ENCODE results near the gene OR10C1. TPM values are rescaled to one million over a fixed set of nuclear protein-coding genes. Genes with fewer than 3 reads are reported as not detected.

OR10C1 gene
- total RNA-seq, 1 donor from 2014 or later = not detected

GRCh38 chr6:29474996-29475395 lies 35.9 kb downstream of the OR10C1 start:
- no peak overlapping the region for H3K27ac ChIP-seq
- no peaks in the 10 kb centered on the region for H3K27me3 ChIP-seq (ENCODE audit: low read depth)
- H3K4me3 ChIP-seq = no peak overlapping the region
- no peaks in the 10 kb centered on the region for H3K9me3 ChIP-seq
- DNase-seq = no peak
- no peak for ATAC-seq
- intact Hi-C loops (cut with DNase I) = no loop called here
- H3K36me3 ChIP-seq = no peaks in the 10 kb centered on the region
- no peaks in the 10 kb centered on the region for H3K4me1 ChIP-seq
- TF ChIP-seq CTCF (IDR thresholded peaks at IDR 0.05) = no peak

GRCh38 chr6:29477923-29478450 lies 38.9 kb downstream of the OR10C1 start:
- Histone ChIP-seq H3K4me1 (no peaks in the 10 kb centered on the region), H3K9me3 (no peaks in the 10 kb centered on the region), H3K27ac (no peak overlapping the region), H3K4me3 (no peak overlapping the region), H3K36me3 (no peaks in the 10 kb centered on the region), H3K27me3 (ENCODE audit: low read depth) (no peaks in the 10 kb centered on the region)
- no peak for TF ChIP-seq CTCF (IDR thresholded peaks at IDR 0.05)
- ATAC-seq = no peak
- intact Hi-C loops (cut with DNase I) = no loop called here
- no peak for DNase-seq

- H3K27ac ChIP-seq = no peak overlapping the region
- DNase-seq (no peak), ATAC-seq (no peak)
- no peaks in the 10 kb centered on the region for H3K4me1 ChIP-seq
- TF ChIP-seq CTCF (IDR thresholded peaks at IDR 0.05) = no peak
- H3K27me3 ChIP-seq (ENCODE audit: low read depth) = no peaks in the 10 kb centered on the region
- H3K36me3 ChIP-seq = no peaks in the 10 kb centered on the region
- H3K4me3 ChIP-seq = no peak overlapping the region
- intact Hi-C loops (cut with DNase I) = no loop called here
- no peaks in the 10 kb centered on the region for H3K9me3 ChIP-seq
Measured at GRCh38 chr6:29478740-29479139, 39.6 kb downstream of the OR10C1 start.

GRCh38 chr6:29479560-29479959 lies 40.5 kb downstream of the OR10C1 start:
- no peak overlapping the region for H3K27ac ChIP-seq
- ATAC-seq = no peak
- no peaks in the 10 kb centered on the region for H3K27me3 ChIP-seq (ENCODE audit: low read depth)
- intact Hi-C loops (cut with DNase I) = no loop called here
- H3K9me3 ChIP-seq = no peaks in the 10 kb centered on the region
- no peaks in the 10 kb centered on the region for H3K36me3 ChIP-seq
- no peak for DNase-seq
- no peak overlapping the region for H3K4me3 ChIP-seq
- no peaks in the 10 kb centered on the region for H3K4me1 ChIP-seq
- TF ChIP-seq CTCF (IDR thresholded peaks at IDR 0.05) = no peak

GRCh38 chr6:29483186-29483585 lies 44.1 kb downstream of the OR10C1 start:
- intact Hi-C loops (cut with DNase I) = no loop called here
- no peak overlapping the region for H3K4me3 ChIP-seq
- H3K27ac ChIP-seq = no peak overlapping the region
- ATAC-seq (no peak), DNase-seq (no peak)
- H3K9me3 ChIP-seq = no peaks in the 10 kb centered on the region
- TF ChIP-seq CTCF (IDR thresholded peaks at IDR 0.05) = no peak
- no peaks in the 10 kb centered on the region for H3K4me1 ChIP-seq
- no peaks in the 10 kb centered on the region for H3K27me3 ChIP-seq (ENCODE audit: low read depth)
- H3K36me3 ChIP-seq = no peaks in the 10 kb centered on the region

- ATAC-seq (no peak), DNase-seq (no peak)
- Histone ChIP-seq H3K27ac (no peak overlapping the region), H3K36me3 (no peaks in the 10 kb centered on the region), H3K27me3 (ENCODE audit: low read depth) (no peaks in the 10 kb centered on the region), H3K4me3 (no peak overlapping the region), H3K9me3 (no peaks in the 10 kb centered on the region), H3K4me1 (no peaks in the 10 kb centered on the region)
- intact Hi-C loops (cut with DNase I) = no loop called here
- TF ChIP-seq CTCF (IDR thresholded peaks at IDR 0.05) = no peak
Measured at GRCh38 chr6:29483735-29484134, 44.6 kb downstream of the OR10C1 start.

Data from lower lobe of right lung (tissue), 2 donors.